GM12864 (cell line): ENCODE data around the gene CAMK2B.

Experiments used
- DNase-seq: peaks from one replicate; pipeline ENCODE4 v3.0.0-alpha.2; 2011; ENCODE audit warnings: low read depth
- H3K4me3 ChIP-seq: 2 replicates; pipeline ENCODE4 v1.5.1; 2011; ENCODE audit warnings: mild to moderate bottlenecking, low read depth, low read length, control low read depth
- CTCF ChIP-seq: IDR thresholded peaks from 2 replicates; pipeline ENCODE4 v1.5.1; 2011; ENCODE audit warnings: low read depth, mild to moderate bottlenecking, moderate library complexity, low read length, control low read depth, inconsistent platforms; ENCODE audit errors: missing control alignments

CAMK2B gene

GRCh38 chr7:44283381-44284211 is 41.8 kb downstream of the CAMK2B start:
- DNase-seq: no peak
- no peak for TF ChIP-seq CTCF

GRCh38 chr7:44282601-44283171 is 42.7 kb downstream of the CAMK2B start:
- H3K4me3 ChIP-seq: no peak overlapping the region
- no peak for DNase-seq
- TF ChIP-seq CTCF: no peak

More at GRCh38 chr7:44283381-44284211, 41.8 kb downstream of the CAMK2B start:
- H3K4me3 ChIP-seq: no peak overlapping the region

- no peak overlapping the region for H3K4me3 ChIP-seq
- no peak for DNase-seq
- TF ChIP-seq CTCF: no peak
Measured at GRCh38 chr7:44281811-44282600, 43.4 kb downstream of the CAMK2B start.

GRCh38 chr7:44280993-44281721 is 44.2 kb downstream of the CAMK2B start:
- H3K4me3 ChIP-seq: no peak overlapping the region
- DNase-seq: no peak
- TF ChIP-seq CTCF: no peak

- H3K4me3 ChIP-seq: no peak overlapping the region
- no peak for DNase-seq
- no peak for TF ChIP-seq CTCF
Measured at GRCh38 chr7:44280636-44280992, 44.8 kb downstream of the CAMK2B start.

- DNase-seq: no peak
- TF ChIP-seq CTCF: no peak
- H3K4me3 ChIP-seq: no peak overlapping the region
Measured at GRCh38 chr7:44279731-44280505, 45.5 kb downstream of the CAMK2B start.
